ENCODE results near the gene RASD1.

DNA sequence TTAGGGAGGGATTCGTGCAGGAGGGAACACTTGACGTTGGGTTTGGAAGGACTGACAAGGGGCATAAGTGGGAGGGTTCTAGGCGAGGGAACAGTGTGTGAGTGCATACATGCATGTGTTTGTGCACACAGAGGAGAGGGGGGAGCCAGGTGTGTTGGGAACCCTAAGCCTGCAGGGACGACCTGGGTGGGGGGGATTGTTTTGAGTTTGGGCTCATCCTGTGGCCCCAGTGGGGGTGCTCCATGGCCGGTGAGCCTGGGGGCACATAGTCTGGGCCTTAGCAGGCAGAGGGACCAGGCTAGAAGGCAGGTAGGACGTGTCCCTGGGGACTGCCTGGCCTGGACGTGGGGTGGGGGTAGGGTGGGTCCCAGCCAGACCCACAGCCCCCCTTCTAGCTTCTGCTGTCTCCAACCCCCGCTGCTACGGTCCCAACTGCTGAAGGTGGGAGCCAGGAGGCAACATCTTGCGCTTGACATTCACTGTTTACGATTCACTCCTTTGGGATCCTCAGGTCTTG, 11.9 kb upstream of the RASD1 start:
- no peak for TF ChIP-seq POLR2AphosphoS5 (IDR thresholded peaks at IDR 0.05; ENCODE audit: low read depth, low read length)
- TF ChIP-seq, protein P1, sequence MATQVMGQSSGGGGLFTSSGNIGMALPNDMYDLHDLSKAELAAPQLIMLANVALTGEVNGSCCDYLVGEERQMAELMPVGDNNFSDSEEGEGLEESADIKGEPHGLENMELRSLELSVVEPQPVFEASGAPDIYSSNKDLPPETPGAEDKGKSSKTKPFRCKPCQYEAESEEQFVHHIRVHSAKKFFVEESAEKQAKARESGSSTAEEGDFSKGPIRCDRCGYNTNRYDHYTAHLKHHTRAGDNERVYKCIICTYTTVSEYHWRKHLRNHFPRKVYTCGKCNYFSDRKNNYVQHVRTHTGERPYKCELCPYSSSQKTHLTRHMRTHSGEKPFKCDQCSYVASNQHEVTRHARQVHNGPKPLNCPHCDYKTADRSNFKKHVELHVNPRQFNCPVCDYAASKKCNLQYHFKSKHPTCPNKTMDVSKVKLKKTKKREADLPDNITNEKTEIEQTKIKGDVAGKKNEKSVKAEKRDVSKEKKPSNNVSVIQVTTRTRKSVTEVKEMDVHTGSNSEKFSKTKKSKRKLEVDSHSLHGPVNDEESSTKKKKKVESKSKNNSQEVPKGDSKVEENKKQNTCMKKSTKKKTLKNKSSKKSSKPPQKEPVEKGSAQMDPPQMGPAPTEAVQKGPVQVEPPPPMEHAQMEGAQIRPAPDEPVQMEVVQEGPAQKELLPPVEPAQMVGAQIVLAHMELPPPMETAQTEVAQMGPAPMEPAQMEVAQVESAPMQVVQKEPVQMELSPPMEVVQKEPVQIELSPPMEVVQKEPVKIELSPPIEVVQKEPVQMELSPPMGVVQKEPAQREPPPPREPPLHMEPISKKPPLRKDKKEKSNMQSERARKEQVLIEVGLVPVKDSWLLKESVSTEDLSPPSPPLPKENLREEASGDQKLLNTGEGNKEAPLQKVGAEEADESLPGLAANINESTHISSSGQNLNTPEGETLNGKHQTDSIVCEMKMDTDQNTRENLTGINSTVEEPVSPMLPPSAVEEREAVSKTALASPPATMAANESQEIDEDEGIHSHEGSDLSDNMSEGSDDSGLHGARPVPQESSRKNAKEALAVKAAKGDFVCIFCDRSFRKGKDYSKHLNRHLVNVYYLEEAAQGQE (IDR thresholded peaks at IDR 0.05; ENCODE audit: insufficient read depth in 1 of 2, low read depth in 2 of 2, low read length in 2 of 2), result no peak
- TF ChIP-seq SIN3A (IDR thresholded peaks at IDR 0.05; ENCODE audit: borderline replicate concordance, insufficient read depth, low read length), result no peak
- TF ChIP-seq TAF1 (IDR thresholded peaks at IDR 0.05; ENCODE audit: borderline replicate concordance, insufficient read depth, low read length), result no peak
